SK-N-SH treated with all-trans-retinoic acid at 6 μM for 48 hours (cell line): ENCODE data around the gene SEMA5A.

Experiments used
- ATAC-seq: fragments of 200-7000 bp; cut with Tn5 transposase; 3 replicates; pipeline ENCODE4 v1.9.1; 2020; ENCODE audit warnings: mild to moderate bottlenecking, moderate library complexity
- ARNTL ChIP-seq: fragments of 450-650 bp; formaldehyde crosslinking; IDR thresholded peaks from 2 replicates; pipeline ENCODE4 v1.5.0; 2020; ENCODE audit warnings: low read depth, mild to moderate bottlenecking, moderate library complexity, borderline replicate concordance
- BACH2 ChIP-seq: fragments of 250-450 bp; sonication (Bioruptor Pico); IDR thresholded peaks from 2 replicates; pipeline ENCODE4 v1.9.0; 2021; ENCODE audit warnings: mild to moderate bottlenecking, borderline replicate concordance
- CSDC2 ChIP-seq: fragments of 250-450 bp; sonication (Bioruptor Pico); IDR thresholded peaks from 2 replicates; pipeline ENCODE4 v1.5.0; 2020; ENCODE audit warnings: mild to moderate bottlenecking, moderate library complexity
- ESRRG ChIP-seq: fragments of 250-450 bp; sonication (Bioruptor Pico); IDR thresholded peaks from 2 replicates; pipeline ENCODE4 v1.6.1; 2021; ENCODE audit warnings: mild to moderate bottlenecking
- ISL1 ChIP-seq: fragments of 250-450 bp; sonication (Bioruptor Pico); IDR thresholded peaks from 2 replicates; pipeline ENCODE4 v2.1.2; 2022; ENCODE audit warnings: mild to moderate bottlenecking, moderate library complexity
- OSR1 ChIP-seq: fragments of 250-450 bp; sonication (Bioruptor Pico); IDR thresholded peaks from 2 replicates; pipeline ENCODE4 v1.8.0; 2022; ENCODE audit warnings: moderate library complexity, mild to moderate bottlenecking, inconsistent platforms
- PPARA ChIP-seq: fragments of 250-450 bp; sonication (Bioruptor Pico); IDR thresholded peaks from 2 replicates; pipeline ENCODE4 v1.5.0; 2020; ENCODE audit warnings: mild to moderate bottlenecking, borderline replicate concordance
- RARB ChIP-seq: fragments of 250-450 bp; sonication (Bioruptor Pico); IDR thresholded peaks from 2 replicates; pipeline ENCODE4 v1.8.0; 2021; ENCODE audit warnings: mild to moderate bottlenecking, moderate library complexity
- TCF4 ChIP-seq: fragments of 250-450 bp; sonication (Bioruptor Pico); IDR thresholded peaks from 2 replicates; pipeline ENCODE4 v1.8.0; 2021; ENCODE audit warnings: mild to moderate bottlenecking, moderate library complexity, borderline replicate concordance
- TOX ChIP-seq: fragments of 250-450 bp; sonication (Bioruptor Pico); IDR thresholded peaks from 2 replicates; pipeline ENCODE4 v1.8.0; 2021; ENCODE audit warnings: mild to moderate bottlenecking, moderate library complexity, borderline replicate concordance
- ZC3H10 ChIP-seq: fragments of 250-450 bp; sonication (Bioruptor Pico); IDR thresholded peaks from 2 replicates; pipeline ENCODE4 v1.5.1; 2021; ENCODE audit warnings: mild to moderate bottlenecking, moderate library complexity
- ZFP30 ChIP-seq: fragments of 450-650 bp; formaldehyde crosslinking; IDR thresholded peaks from 2 replicates; pipeline ENCODE4 v1.5.0; 2022; ENCODE audit warnings: mild to moderate bottlenecking, moderate library complexity
- ZNF565 ChIP-seq: fragments of 450-650 bp; formaldehyde crosslinking; conservative IDR thresholded peaks from 2 replicates; pipeline ENCODE4 v1.5.0; 2020; ENCODE audit warnings: low read depth, mild to moderate bottlenecking, moderate library complexity
- ZNF70 ChIP-seq: fragments of 450-650 bp; formaldehyde crosslinking; IDR thresholded peaks from 2 replicates; pipeline ENCODE4 v1.5.0; 2020; ENCODE audit warnings: mild to moderate bottlenecking, moderate library complexity
- ZNF8 ChIP-seq: fragments of 450-650 bp; formaldehyde crosslinking; IDR thresholded peaks from 2 replicates; pipeline ENCODE4 v1.5.0; 2020; ENCODE audit warnings: mild to moderate bottlenecking, moderate library complexity
- TF ChIP-seq, protein P1 (sequence below): fragments of 250-450 bp; sonication (Bioruptor Pico); IDR thresholded peaks from 2 replicates; pipeline ENCODE4 v1.5.1; 2021; ENCODE audit warnings: mild to moderate bottlenecking, moderate library complexity
- TF ChIP-seq, protein P2 (sequence below): fragments of 250-450 bp; sonication (Bioruptor Pico); IDR thresholded peaks from 2 replicates; pipeline ENCODE4 v1.5.0; 2020; ENCODE audit warnings: mild to moderate bottlenecking, moderate library complexity
- TF ChIP-seq, protein P3 (sequence below): fragments of 250-450 bp; sonication (Bioruptor Pico); IDR thresholded peaks from 2 replicates; pipeline ENCODE4 v1.8.0; 2021; ENCODE audit warnings: low read depth, mild to moderate bottlenecking, moderate library complexity, borderline replicate concordance
- TF ChIP-seq, protein P4 (sequence below): fragments of 250-450 bp; sonication (Bioruptor Pico); IDR thresholded peaks from 2 replicates; pipeline ENCODE4 v1.5.1; 2020; ENCODE audit warnings: low read depth, mild to moderate bottlenecking, moderate library complexity
- TF ChIP-seq, protein P5 (sequence below): fragments of 250-450 bp; sonication (Bioruptor Pico); IDR thresholded peaks from 2 replicates; pipeline ENCODE4 v1.8.0; 2020; ENCODE audit warnings: mild to moderate bottlenecking, moderate library complexity, borderline replicate concordance

SEMA5A gene

DNA sequence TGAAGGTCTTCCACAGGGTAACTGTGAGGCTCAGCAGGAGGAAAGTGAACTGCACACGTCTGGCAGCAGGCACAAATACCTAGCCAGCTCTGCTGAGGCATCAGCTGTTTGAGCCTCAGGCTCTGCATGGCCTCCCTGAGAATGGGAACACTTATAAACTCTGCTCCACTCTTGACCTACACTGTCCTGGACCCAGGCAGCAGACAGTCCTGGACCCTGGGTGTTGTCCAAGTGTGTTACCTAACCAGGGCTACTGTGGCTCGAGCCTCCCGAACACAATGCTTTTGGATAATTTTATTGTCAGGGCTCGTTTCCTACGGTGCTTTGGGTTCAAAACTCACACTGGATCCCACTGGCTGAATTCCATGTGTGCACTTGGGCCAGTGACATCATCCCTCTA lies 497.9 kb downstream of the SEMA5A start:
- ATAC-seq = peak; percentile 6
- TF ChIP-seq CSDC2 (CRISPR knock-in tag) (no peak), PPARA (CRISPR knock-in tag) (no peak), ARNTL (CRISPR knock-in tag) (no peak), TCF4 (no peak), ZNF565 (CRISPR knock-in tag) (no peak), RARB (CRISPR knock-in tag) (no peak), OSR1 (no peak), TOX (CRISPR knock-in tag) (no peak), ZC3H10 (no peak), BACH2 (CRISPR knock-in tag) (no peak)
- TF ChIP-seq, protein P1, sequence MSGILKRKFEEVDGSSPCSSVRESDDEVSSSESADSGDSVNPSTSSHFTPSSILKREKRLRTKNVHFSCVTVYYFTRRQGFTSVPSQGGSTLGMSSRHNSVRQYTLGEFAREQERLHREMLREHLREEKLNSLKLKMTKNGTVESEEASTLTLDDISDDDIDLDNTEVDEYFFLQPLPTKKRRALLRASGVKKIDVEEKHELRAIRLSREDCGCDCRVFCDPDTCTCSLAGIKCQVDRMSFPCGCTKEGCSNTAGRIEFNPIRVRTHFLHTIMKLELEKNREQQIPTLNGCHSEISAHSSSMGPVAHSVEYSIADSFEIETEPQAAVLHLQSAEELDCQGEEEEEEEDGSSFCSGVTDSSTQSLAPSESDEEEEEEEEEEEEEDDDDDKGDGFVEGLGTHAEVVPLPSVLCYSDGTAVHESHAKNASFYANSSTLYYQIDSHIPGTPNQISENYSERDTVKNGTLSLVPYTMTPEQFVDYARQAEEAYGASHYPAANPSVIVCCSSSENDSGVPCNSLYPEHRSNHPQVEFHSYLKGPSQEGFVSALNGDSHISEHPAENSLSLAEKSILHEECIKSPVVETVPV = no peak
- TF ChIP-seq, protein P2, sequence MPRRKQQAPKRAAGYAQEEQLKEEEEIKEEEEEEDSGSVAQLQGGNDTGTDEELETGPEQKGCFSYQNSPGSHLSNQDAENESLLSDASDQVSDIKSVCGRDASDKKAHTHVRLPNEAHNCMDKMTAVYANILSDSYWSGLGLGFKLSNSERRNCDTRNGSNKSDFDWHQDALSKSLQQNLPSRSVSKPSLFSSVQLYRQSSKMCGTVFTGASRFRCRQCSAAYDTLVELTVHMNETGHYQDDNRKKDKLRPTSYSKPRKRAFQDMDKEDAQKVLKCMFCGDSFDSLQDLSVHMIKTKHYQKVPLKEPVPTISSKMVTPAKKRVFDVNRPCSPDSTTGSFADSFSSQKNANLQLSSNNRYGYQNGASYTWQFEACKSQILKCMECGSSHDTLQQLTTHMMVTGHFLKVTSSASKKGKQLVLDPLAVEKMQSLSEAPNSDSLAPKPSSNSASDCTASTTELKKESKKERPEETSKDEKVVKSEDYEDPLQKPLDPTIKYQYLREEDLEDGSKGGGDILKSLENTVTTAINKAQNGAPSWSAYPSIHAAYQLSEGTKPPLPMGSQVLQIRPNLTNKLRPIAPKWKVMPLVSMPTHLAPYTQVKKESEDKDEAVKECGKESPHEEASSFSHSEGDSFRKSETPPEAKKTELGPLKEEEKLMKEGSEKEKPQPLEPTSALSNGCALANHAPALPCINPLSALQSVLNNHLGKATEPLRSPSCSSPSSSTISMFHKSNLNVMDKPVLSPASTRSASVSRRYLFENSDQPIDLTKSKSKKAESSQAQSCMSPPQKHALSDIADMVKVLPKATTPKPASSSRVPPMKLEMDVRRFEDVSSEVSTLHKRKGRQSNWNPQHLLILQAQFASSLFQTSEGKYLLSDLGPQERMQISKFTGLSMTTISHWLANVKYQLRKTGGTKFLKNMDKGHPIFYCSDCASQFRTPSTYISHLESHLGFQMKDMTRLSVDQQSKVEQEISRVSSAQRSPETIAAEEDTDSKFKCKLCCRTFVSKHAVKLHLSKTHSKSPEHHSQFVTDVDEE (CRISPR knock-in tag) = no peak
- TF ChIP-seq, protein P3, sequence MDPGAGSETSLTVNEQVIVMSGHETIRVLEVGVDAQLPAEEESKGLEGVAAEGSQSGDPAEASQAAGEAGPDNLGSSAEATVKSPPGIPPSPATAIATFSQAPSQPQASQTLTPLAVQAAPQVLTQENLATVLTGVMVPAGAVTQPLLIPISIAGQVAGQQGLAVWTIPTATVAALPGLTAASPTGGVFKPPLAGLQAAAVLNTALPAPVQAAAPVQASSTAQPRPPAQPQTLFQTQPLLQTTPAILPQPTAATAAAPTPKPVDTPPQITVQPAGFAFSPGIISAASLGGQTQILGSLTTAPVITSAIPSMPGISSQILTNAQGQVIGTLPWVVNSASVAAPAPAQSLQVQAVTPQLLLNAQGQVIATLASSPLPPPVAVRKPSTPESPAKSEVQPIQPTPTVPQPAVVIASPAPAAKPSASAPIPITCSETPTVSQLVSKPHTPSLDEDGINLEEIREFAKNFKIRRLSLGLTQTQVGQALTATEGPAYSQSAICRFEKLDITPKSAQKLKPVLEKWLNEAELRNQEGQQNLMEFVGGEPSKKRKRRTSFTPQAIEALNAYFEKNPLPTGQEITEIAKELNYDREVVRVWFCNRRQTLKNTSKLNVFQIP (CRISPR knock-in tag) = no peak

DNA sequence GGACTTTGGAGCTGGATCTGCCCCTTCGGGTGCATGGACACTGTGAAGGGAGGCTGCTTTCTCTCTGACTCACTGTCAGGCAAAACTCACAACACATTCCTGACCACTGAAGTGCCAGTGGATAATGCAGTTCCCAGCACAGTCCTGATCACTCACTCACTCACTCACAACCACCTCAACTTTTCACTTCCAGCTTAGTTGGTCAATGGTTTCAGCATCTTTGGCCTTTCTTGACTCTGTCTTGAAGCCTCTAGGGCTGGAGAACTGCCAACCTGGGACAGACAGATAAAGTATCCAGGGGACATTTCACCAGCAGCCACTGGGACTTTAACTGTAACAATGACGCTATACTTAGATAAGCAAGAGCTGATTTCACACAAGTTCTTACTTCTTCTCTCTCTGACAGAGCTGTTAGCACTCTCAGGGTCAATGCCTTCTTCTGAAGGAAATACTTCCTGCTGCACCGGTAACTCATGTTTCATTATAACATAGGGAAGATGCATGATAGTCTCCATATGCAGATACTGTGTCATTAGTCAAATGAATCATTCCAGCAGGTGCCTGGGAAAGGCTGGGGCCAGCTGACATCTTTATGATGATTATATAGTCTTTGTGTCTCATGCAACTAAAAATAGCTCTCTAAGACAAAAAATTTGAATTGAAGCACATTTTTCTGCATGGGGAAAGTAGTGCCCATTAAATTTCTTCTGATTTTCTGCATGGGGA lies 499.0 kb downstream of the SEMA5A start:
- TF ChIP-seq ZFP30 (CRISPR knock-in tag) = no peak
- TF ChIP-seq, protein P4, sequence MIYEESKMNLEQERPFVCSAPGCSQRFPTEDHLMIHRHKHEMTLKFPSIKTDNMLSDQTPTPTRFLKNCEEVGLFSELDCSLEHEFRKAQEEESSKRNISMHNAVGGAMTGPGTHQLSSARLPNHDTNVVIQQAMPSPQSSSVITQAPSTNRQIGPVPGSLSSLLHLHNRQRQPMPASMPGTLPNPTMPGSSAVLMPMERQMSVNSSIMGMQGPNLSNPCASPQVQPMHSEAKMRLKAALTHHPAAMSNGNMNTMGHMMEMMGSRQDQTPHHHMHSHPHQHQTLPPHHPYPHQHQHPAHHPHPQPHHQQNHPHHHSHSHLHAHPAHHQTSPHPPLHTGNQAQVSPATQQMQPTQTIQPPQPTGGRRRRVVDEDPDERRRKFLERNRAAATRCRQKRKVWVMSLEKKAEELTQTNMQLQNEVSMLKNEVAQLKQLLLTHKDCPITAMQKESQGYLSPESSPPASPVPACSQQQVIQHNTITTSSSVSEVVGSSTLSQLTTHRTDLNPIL (CRISPR knock-in tag) = no peak
- TF ChIP-seq ZNF70 (CRISPR knock-in tag) = no peak
- TF ChIP-seq ARNTL (CRISPR knock-in tag) = no peak
- 0 out of 2 replicates have a peak, but pooled peaks have one; percentile 10 for TF ChIP-seq TOX (CRISPR knock-in tag)
- TF ChIP-seq, protein P5, sequence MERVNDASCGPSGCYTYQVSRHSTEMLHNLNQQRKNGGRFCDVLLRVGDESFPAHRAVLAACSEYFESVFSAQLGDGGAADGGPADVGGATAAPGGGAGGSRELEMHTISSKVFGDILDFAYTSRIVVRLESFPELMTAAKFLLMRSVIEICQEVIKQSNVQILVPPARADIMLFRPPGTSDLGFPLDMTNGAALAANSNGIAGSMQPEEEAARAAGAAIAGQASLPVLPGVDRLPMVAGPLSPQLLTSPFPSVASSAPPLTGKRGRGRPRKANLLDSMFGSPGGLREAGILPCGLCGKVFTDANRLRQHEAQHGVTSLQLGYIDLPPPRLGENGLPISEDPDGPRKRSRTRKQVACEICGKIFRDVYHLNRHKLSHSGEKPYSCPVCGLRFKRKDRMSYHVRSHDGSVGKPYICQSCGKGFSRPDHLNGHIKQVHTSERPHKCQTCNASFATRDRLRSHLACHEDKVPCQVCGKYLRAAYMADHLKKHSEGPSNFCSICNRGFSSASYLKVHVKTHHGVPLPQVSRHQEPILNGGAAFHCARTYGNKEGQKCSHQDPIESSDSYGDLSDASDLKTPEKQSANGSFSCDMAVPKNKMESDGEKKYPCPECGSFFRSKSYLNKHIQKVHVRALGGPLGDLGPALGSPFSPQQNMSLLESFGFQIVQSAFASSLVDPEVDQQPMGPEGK (CRISPR knock-in tag) = 0 out of 2 replicates have a peak, but pooled peaks have one; percentile 24
- no peak for TF ChIP-seq ZC3H10
- peak; percentile 60 for TF ChIP-seq ISL1
- no peak for TF ChIP-seq ESRRG (CRISPR knock-in tag)
- no peak for TF ChIP-seq PPARA (CRISPR knock-in tag)
- ATAC-seq = peak; percentile 96

DNA sequence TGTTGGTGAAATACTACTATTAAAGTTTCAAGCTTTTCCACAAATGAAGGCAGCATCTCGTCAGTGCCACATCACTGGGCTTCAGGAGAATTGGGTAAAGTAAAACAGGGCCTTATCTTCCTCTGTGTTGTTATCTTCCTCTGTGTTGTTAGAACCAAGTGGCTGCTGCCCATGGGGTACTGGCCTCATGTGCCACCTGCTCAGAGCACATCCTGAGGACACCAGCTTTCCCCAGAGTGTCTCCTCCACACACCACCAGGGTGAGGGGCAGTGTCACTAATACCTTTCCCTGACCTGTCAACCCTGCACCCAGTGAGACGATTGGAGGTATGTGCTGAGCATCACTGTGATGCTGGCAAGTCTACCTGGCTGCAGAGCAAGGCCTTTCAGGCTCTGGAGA lies 499.9 kb downstream of the SEMA5A start:
- no peak; the same call in 2 of the 3 replicates for ATAC-seq
- TF ChIP-seq ARNTL (CRISPR knock-in tag) (no peak), ZNF8 (CRISPR knock-in tag) (no peak), ZFP30 (CRISPR knock-in tag) (no peak)
